Activated gamma-delta T cell treated with anti-CD3 and anti-CD28 coated beads, Interleukin-2, amount 50 U/mL, for 16 hours (primary cell): ENCODE data around the gene LHX1.

Experiments used
- DNase-seq: peaks from one replicate; pipeline ENCODE4 v3.0.0-alpha.2; 2020; ENCODE audit warnings: low read depth

Gene LHX1

GRCh38 chr17:36922175-36922574 lies 15.1 kb upstream of the LHX1 start:
- DNase-seq = no peak

- DNase-seq = no peak
Measured at GRCh38 chr17:36923814-36924221, 13.5 kb upstream of the LHX1 start.

- DNase-seq = no peak
Measured at GRCh38 chr17:36926226-36926625, 11.0 kb upstream of the LHX1 start.

- DNase-seq = no peak
Measured at GRCh38 chr17:36926701-36927100, 10.6 kb upstream of the LHX1 start.

GRCh38 chr17:36928471-36929345 lies 8.6 kb upstream of the LHX1 start:
- no peak for DNase-seq

GRCh38 chr17:36929851-36930582 lies 7.3 kb upstream of the LHX1 start:
- DNase-seq = no peak

GRCh38 chr17:36930583-36930900 lies 6.7 kb upstream of the LHX1 start:
- DNase-seq = no peak

- DNase-seq = no peak
Measured at GRCh38 chr17:36931096-36931696, 6.1 kb upstream of the LHX1 start.

GRCh38 chr17:36931697-36932382 lies 5.4 kb upstream of the LHX1 start:
- DNase-seq = no peak

GRCh38 chr17:36932383-36932693 lies 4.9 kb upstream of the LHX1 start:
- DNase-seq = no peak

- DNase-seq = no peak
Measured at GRCh38 chr17:36932694-36933511, 4.4 kb upstream of the LHX1 start.

- no peak for DNase-seq
Measured at GRCh38 chr17:36933512-36934143, 3.6 kb upstream of the LHX1 start.

- DNase-seq = no peak
Measured at GRCh38 chr17:36934144-36934691, 3.1 kb upstream of the LHX1 start.

- no peak for DNase-seq
Measured at GRCh38 chr17:36934692-36935630, 2.3 kb upstream of the LHX1 start.

- no peak for DNase-seq
Measured at GRCh38 chr17:36935671-36936454, 1.4 kb upstream of the LHX1 start.

GRCh38 chr17:36936455-36937000 lies 747 bp upstream of the LHX1 start:
- DNase-seq = no peak

GRCh38 chr17:36937959-36938565 lies 787 bp downstream of the LHX1 start:
- DNase-seq = no peak

- no peak for DNase-seq
Measured at GRCh38 chr17:36938566-36939051, 1.3 kb downstream of the LHX1 start.
